Keratinocyte (primary cell): ENCODE measurements around the gene KLRG1.

Experiments
- EZH2 ChIP-seq: IDR thresholded peaks from one replicate; pipeline ENCODE4 v1.6.1; 2012; ENCODE audit warnings: inconsistent platforms, mild to moderate bottlenecking, low read length, moderate library complexity
- TF ChIP-seq, protein P1 (sequence below), 3 experiments: IDR thresholded peaks in 1 of 3; conservative IDR thresholded peaks in 1 of 3; optimal IDR thresholded peaks in 1 of 3; 2 replicates in 2 of 3; 3 replicates in 1 of 3; pipeline versions ENCODE3 to v1.5.1; 2011; ENCODE audit warnings: low read length in 3 of 3, mild to moderate bottlenecking in 3 of 3, moderate library complexity in 2 of 3, control low read depth in 1 of 3, inconsistent platforms in 1 of 3; ENCODE audit not compliant: insufficient read depth in 2 of 3; ENCODE audit errors: extremely low read depth in 1 of 3

DNA sequence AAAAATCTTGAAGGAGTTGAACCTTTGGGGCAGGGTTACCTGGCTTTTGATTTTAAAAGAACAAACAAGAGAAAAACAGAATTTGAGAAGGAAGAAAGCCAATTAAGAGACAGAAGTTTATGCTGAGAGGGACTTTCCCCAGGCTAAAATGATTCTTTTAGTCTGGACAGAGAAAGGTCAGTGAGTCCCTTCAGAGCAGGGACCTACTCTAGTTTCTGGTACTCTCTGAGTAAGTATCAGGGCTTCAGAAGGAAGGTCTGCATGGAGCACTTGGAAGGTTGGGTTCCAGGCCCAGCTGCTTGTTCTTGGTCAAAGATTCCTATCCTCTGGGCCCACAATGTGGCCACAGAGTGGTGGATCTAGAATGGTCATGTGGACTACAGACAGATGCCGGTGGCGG, 59.6 kb downstream of the KLRG1 start:
- TF ChIP-seq, protein P1, sequence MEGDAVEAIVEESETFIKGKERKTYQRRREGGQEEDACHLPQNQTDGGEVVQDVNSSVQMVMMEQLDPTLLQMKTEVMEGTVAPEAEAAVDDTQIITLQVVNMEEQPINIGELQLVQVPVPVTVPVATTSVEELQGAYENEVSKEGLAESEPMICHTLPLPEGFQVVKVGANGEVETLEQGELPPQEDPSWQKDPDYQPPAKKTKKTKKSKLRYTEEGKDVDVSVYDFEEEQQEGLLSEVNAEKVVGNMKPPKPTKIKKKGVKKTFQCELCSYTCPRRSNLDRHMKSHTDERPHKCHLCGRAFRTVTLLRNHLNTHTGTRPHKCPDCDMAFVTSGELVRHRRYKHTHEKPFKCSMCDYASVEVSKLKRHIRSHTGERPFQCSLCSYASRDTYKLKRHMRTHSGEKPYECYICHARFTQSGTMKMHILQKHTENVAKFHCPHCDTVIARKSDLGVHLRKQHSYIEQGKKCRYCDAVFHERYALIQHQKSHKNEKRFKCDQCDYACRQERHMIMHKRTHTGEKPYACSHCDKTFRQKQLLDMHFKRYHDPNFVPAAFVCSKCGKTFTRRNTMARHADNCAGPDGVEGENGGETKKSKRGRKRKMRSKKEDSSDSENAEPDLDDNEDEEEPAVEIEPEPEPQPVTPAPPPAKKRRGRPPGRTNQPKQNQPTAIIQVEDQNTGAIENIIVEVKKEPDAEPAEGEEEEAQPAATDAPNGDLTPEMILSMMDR (optimal IDR thresholded peaks at IDR 0.05 in 1 of 3, IDR thresholded peaks at IDR 0.05 in 1 of 3, conservative IDR thresholded peaks at IDR 0.05 in 1 of 3; ENCODE audit: extremely low read depth in 1 of 3, insufficient read depth in 2 of 3, low read length in 3 of 3), result no peak
- no peak for TF ChIP-seq EZH2
